HUDEP-2 (cell line): ENCODE measurements around the gene ATF7.
"Not testable (repeated sequence)": the region's sequence is repeated elsewhere in the genome, so short reads cannot be mapped to it uniquely, and the experiment has no call there.

Source experiments
- DNase-seq, 76 experiments: peaks; one replicate each; lab custom pipeline; 2025; ENCODE audit not compliant: unreplicated experiment in 76 of 76; lab: John Stamatoyannopoulos, UW

Gene ATF7

GRCh38 chr12:53486736-53487487 is 139.3 kb downstream of the ATF7 start:
- no peak for DNase-seq

GRCh38 chr12:53485955-53486735 is 140.0 kb downstream of the ATF7 start:
- no peak for DNase-seq

GRCh38 chr12:53484686-53485575 is 141.3 kb downstream of the ATF7 start:
- no peak for DNase-seq

GRCh38 chr12:53483979-53484377 is 142.2 kb downstream of the ATF7 start:
- no peak for DNase-seq

- DNase-seq, result no peak
Observed at GRCh38 chr12:53483225-53483978, 142.8 kb downstream of the ATF7 start.

- DNase-seq, result peak in 1 of 76 experiments; percentile 5
Observed at GRCh38 chr12:53482626-53483168, 143.5 kb downstream of the ATF7 start.

- DNase-seq, result peak in 4 of 76 experiments; percentile 11 to 30 (median 22)
Observed at GRCh38 chr12:53481939-53482586, 144.1 kb downstream of the ATF7 start.

- DNase-seq, result not testable (repeated sequence)
Observed at GRCh38 chr12:53481458-53481857, 144.7 kb downstream of the ATF7 start.

GRCh38 chr12:53480491-53481442 is 145.4 kb downstream of the ATF7 start:
- no peak for DNase-seq

- no peak for DNase-seq
Observed at GRCh38 chr12:53479331-53479730, 146.9 kb downstream of the ATF7 start.

- no peak for DNase-seq
Observed at GRCh38 chr12:53478865-53479264, 147.3 kb downstream of the ATF7 start.

GRCh38 chr12:53476769-53477209 is 149.4 kb downstream of the ATF7 start:
- DNase-seq, result peak in 4 of 76 experiments; percentile 16 to 23 (median 21)

- no peak for DNase-seq
Observed at GRCh38 chr12:53474819-53475218, 151.4 kb downstream of the ATF7 start.

- no peak for DNase-seq
Observed at GRCh38 chr12:53474077-53474476, 152.1 kb downstream of the ATF7 start.

- no peak for DNase-seq
Observed at GRCh38 chr12:53472056-53472582, 154.1 kb downstream of the ATF7 start.

- no peak for DNase-seq
Observed at GRCh38 chr12:53468282-53468681, 157.9 kb downstream of the ATF7 start.

GRCh38 chr12:53467880-53468279 is 158.3 kb downstream of the ATF7 start:
- no peak for DNase-seq

GRCh38 chr12:53467082-53467481 is 159.1 kb downstream of the ATF7 start:
- no peak for DNase-seq
